PC-9 (cell line): ENCODE results near the gene MICALL2.

Experiments used
- EZH2 ChIP-seq: fragments of 200-600 bp; sonication (generic); IDR thresholded peaks from 2 replicates; pipeline ENCODE4 v1.8.0; 2017; ENCODE audit warnings: antibody characterized with exemption, low read depth
- TF ChIP-seq, protein P1 (sequence below): fragments of 200-600 bp; sonication (generic); conservative IDR thresholded peaks from 2 replicates; pipeline ENCODE4 v1.6.1; 2017; ENCODE audit warnings: mixed run types, antibody characterized with exemption, mild to moderate bottlenecking, moderate library complexity

DNA sequence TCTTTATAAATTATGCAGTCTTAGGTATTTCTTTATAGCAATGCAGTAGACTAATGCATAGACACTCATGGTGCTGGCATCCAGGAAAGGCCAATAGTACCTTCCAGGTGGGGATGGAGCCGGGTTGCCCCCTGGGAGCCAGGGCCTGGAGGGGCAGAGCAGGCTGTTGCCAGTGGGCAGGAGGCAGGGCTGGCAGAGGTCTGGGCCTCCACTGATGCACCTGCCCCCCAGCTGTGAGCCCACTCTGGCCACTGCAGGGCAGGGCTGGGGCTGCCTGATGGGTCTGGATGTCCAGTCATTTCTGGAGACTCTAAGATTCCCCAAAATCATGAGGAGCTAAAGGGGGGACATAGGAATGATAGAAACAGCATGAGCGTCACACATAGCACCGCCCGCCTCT is 66.7 kb downstream of the MICALL2 start:
- TF ChIP-seq, protein P1, sequence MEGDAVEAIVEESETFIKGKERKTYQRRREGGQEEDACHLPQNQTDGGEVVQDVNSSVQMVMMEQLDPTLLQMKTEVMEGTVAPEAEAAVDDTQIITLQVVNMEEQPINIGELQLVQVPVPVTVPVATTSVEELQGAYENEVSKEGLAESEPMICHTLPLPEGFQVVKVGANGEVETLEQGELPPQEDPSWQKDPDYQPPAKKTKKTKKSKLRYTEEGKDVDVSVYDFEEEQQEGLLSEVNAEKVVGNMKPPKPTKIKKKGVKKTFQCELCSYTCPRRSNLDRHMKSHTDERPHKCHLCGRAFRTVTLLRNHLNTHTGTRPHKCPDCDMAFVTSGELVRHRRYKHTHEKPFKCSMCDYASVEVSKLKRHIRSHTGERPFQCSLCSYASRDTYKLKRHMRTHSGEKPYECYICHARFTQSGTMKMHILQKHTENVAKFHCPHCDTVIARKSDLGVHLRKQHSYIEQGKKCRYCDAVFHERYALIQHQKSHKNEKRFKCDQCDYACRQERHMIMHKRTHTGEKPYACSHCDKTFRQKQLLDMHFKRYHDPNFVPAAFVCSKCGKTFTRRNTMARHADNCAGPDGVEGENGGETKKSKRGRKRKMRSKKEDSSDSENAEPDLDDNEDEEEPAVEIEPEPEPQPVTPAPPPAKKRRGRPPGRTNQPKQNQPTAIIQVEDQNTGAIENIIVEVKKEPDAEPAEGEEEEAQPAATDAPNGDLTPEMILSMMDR, result no peak
- no peak for TF ChIP-seq EZH2
